DMS153 treated with DMSO at 0.1 percent for 48 hours (cell line): ENCODE results near the gene FRMD3.
A peak's percentile ranks its signal among the peaks of the same experiment; 100 is the strongest.
"Not testable (repeated sequence)": the region's sequence is repeated elsewhere in the genome, so short reads cannot be mapped to it uniquely, and the experiment has no call there.

Experiments used
- DNase-seq: peaks from one replicate; lab custom pipeline; 2025; ENCODE audit not compliant: unreplicated experiment; lab: John Stamatoyannopoulos, UW

FRMD3 gene

GRCh38 chr9:83401328-83401900, 136.8 kb downstream of the FRMD3 start:
- no peak for DNase-seq

DNA sequence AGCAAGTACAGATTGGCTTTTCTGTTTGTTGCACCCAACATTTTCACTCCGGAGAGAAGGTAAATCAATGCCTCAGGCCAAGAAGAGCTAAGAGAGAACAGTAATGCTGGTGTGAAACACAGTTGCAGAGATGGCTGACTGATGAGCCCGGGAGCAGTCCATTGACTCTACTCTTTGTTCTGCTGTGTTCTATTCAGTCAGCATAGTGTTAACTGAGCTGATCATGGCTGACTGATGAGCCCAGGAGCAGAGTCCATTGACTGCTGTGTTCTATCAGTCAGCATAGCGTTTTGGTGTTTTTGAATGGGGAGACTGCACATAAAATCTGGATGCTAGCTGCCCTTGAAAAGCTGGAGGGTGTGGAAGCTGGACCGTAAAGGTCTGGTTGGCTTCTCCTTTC, 141.4 kb downstream of the FRMD3 start:
- DNase-seq: no peak

DNA sequence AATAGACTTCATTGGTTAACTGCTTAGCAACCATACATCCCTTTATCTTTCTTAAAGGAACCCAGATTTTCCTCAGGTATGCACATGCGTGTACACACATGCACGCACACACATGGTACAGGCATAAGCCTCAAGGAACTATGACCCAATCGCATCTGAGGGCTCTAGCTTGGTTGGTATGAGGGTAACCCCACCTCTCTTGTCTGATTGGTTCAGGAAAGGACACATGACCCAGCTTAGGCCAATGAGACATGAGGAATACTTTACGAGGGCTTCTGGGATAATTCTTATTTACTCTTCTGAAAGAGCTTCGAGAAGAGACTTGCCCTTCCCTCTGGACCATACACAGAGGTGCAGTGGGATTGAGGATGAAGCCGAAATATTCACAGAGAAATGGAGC, 141.9 kb downstream of the FRMD3 start:
- DNase-seq: no peak

- no peak for DNase-seq
Observed at GRCh38 chr9:83392228-83392627, 146.0 kb downstream of the FRMD3 start.

DNA sequence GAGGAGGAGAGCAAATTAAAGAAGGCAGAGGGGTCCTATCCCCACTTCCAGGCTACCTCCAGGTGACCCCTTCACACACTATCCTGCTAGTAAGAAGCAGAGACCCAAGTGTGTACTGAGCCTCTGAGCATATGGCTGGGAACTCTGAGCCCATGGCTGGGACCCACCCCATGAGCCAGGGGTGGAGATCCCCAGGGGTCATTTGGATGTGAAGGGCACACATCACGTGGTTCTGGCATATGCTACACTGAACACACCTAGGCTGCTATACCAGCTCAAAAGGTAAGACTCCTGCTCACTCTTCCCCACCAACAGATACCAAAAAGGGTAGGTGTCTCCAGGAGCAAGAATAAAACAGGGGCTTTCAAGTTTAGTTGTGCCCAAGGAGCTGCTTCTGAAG, 149.9 kb downstream of the FRMD3 start:
- DNase-seq: no peak

DNA sequence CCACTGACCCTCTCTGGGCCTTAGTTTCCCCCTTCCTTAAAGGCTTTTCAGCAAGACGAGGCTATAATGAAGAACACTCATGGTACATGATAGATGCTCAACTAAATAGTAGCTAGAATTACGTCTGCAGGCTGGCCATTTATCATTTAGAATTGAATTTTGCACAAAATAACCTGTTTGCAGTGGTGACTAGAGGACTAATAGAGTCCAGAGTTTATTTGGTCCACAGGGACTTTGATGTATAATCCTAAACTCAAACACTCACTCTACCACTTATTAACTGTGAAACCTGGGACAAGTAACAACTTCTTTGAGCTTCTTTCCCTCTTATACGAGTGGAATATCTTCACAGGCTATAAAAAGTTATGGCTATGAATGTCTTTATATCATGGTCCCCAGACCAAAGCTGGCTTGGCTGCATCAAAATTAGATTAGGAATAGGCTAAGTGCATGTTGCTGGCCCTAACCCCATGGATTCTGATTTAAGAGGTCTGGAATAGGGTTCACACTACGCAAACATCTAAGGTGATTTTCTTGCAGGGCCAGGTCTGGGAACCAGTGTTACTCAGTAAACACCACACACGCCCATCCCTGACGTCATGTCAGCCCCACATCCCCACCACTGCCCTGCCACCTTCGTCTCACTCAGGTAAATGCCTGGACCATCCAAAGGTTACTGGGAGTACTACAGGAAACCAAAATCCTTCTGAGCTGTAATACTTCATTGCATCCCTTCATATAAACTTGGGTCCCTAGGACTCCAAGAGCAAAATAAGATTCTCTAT, 150.6 kb downstream of the FRMD3 start:
- no peak for DNase-seq

DNA sequence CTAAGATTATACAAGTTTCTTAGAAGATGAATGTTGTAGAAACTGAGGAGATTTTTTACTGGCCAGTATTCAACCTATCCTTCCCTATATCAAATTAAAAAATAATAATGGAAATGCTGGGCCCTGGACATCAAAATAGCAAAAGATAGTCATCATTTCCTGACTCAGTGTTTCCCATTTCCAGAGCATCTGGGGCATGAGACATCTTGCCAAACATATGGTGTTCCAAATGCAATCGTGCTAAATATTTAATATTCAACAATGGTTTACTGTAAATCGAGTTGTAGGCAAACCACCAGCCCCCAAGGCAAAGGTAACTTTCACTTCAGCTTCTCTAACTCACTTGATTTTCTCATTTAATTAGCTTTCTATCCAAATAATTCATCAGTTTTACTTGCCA, 152.9 kb downstream of the FRMD3 start:
- no peak for DNase-seq

DNA sequence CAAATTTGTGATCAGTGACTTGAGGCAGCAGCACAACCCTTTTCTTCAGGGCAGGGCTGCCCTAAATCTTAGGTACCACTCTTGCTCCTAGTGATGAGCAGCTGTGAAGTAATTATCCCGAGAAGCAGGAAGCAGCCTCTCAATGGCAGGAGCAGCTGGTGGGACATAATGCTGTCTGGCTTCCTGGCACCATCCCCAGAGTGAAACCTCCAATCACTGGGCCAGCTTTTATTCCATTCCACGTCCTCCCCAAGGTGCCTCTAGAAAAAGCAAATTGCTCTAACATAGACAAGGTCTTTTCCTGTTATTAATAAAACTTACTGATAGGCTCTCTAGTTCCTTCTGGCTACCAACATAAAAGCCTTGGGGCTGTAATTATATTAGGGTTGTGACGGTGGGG, 154.0 kb downstream of the FRMD3 start:
- peak; percentile 79 for DNase-seq

- no peak for DNase-seq
Observed at GRCh38 chr9:83383034-83383433, 155.2 kb downstream of the FRMD3 start.

- no peak for DNase-seq
Observed at GRCh38 chr9:83382421-83382820, 155.8 kb downstream of the FRMD3 start.

DNA sequence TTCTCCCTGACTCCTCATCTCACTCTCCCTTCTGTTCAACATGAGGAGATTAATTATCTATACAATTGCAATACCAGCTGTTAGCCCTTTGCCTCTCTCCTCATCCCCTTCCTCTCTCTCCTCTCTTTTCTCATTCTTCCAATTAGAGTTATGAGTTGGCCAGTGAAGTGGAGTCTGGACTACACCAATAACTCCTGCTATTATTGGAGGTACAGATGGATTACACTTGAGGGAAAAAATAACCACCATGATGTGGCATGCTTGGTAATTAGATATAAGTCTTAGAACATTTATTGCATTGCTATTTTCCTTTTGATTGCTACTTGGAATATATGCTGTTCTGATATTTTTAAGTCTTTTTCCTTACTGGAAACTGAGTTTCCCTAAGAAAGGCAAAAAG, 159.2 kb downstream of the FRMD3 start:
- DNase-seq: no peak

DNA sequence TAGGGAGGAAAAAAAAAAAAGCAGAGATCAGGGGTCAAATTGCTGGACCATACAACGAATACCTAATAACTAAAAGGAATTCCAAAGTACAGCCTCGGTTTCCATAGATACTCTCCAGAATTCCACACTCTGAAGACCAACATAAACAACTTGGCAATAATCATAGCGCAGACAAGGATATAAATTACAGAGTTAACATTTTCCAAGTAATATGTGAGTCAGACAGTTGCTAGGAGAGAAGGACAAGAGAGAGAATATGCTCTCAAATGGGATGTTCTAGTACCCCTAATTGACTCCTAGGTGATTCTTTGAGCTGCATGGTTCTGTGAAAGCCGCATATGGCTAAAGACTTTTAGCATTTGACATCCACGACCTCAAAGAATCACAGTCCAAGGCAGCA, 165.2 kb downstream of the FRMD3 start:
- DNase-seq: no peak

DNA sequence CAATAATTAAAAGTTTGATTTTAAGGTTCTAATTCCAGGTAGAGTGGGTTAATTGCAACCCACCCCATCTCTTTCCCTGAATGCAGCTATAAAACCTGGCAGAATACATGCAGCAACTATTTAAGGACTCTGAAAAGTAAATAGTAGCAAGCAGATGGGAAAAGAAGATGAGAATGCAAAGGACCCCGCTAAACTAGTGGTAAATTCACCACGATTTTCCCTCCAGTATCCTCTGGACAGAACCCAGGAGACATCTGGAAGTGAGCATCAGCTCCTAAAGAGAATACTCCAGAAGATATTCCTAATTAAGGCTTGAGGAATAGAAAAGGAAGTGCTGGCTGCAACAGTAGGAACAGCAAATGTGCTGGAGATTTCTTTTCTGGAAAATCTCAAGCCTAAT, 170.9 kb downstream of the FRMD3 start:
- no peak for DNase-seq

GRCh38 chr9:83362341-83362995, 175.7 kb downstream of the FRMD3 start:
- DNase-seq: no peak

GRCh38 chr9:83359039-83359438, 179.2 kb downstream of the FRMD3 start:
- no peak for DNase-seq

GRCh38 chr9:83358493-83358892, 179.7 kb downstream of the FRMD3 start:
- not testable (repeated sequence) for DNase-seq

DNA sequence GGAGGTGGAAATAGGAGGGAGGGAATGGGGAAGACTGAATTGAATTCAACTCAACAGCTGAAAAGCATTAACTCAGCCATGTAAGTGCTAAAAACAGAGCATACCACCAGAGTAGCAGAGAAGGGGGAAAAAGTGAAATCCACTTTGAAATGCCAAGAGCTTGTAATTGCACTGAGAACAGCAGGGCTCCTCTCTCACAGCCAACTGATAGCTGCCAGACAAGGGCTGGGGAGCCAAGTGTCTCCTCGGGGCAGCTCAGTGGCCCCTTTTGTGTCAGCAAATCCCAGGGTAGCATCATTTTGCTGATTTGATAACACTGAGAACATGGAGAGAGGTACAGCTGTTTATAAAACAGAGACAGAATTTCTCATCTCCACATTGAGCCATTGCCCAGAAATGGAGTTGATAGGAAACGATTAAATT, 182.5 kb downstream of the FRMD3 start:
- DNase-seq: no peak

GRCh38 chr9:83355024-83355444, 183.2 kb downstream of the FRMD3 start:
- DNase-seq: no peak

DNA sequence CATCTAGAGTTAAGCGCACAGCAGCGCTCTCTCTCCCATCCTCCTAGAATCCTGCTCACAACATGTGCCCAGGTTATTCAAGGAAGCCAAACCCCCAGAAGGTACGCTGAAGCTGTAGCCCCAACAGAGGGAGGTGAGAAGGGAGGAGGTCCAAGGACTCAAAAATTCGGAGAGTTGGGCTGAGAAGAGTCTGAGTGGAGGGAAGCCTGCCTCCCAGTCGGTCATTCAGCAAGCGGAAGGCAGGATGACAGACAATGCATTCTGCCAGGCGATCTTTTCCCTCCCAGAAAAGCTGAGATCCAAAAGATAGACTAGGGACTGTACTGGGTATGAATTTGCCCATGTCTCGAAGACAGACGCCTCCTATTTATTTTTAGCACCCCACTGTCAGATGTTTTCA, 189.2 kb downstream of the FRMD3 start:
- DNase-seq: no peak

DNA sequence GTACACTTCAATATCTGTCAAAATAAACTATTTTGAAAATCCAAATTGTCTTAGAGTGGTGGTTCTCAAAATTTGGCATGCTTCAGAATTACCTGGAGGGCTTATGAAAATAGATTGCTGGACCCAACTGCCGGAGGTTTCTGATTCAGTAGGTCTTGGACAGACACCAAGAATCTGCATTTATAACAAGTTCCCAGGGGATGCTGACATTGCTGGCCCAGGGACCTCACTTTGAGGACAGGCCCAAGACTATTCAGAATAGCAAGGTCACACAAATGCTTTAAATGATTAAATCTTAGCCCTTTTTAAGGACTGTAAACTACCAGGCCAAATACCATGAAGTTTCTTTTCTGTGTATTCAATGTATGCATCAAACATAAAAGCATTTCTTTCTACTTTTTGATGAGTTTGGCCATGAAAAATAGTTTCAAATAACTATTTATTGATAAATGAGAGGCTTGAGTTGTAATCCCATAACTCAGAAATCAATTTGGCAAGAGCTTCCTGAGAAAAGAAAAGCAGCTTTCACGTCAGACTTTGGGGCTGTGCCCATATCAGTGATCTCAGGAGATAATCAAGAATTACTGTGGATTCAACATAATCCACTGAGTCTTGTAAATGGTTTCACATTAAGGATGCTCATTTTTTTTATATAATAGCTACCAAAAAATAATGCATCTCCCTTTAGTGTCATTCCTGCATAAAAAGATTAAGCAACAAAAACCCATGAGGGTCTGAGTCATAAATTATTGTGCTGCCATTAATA, 191.4 kb downstream of the FRMD3 start:
- no peak for DNase-seq

GRCh38 chr9:83343366-83343999, 194.7 kb downstream of the FRMD3 start:
- no peak for DNase-seq
